Sigmoid colon (tissue), 4 donors: ENCODE results near the gene RIOK2.

Experiments
- CTCF ChIP-seq, 4 experiments: fragments of 450-650 bp in 3 of 4; fragments of 200-600 bp in 1 of 4; IDR thresholded peaks; one replicate each; pipeline ENCODE4 v1.5.1; 2016 to 2019; ENCODE audit warnings: antibody characterized with exemption in 4 of 4, mild to moderate bottlenecking in 3 of 4, moderate library complexity in 2 of 4
- EP300 ChIP-seq, 4 donors: sonication (generic); formaldehyde crosslinking; IDR thresholded peaks; one replicate each; pipeline ENCODE4 v1.6.1; 2017; ENCODE audit warnings: antibody characterized with exemption in 4 of 4
- POLR2A ChIP-seq, 2 donors: fragments of 450-650 bp; IDR thresholded peaks; one replicate each; pipeline ENCODE4 v1.6.1; 2016; ENCODE audit warnings: antibody characterized with exemption in 2 of 2, mild to moderate bottlenecking in 2 of 2, moderate library complexity in 2 of 2
- POLR2AphosphoS5 ChIP-seq, 4 donors: sonication (generic); formaldehyde crosslinking; IDR thresholded peaks; one replicate each; pipeline ENCODE4 v1.6.1; 2017; ENCODE audit warnings: antibody characterized with exemption in 4 of 4

DNA sequence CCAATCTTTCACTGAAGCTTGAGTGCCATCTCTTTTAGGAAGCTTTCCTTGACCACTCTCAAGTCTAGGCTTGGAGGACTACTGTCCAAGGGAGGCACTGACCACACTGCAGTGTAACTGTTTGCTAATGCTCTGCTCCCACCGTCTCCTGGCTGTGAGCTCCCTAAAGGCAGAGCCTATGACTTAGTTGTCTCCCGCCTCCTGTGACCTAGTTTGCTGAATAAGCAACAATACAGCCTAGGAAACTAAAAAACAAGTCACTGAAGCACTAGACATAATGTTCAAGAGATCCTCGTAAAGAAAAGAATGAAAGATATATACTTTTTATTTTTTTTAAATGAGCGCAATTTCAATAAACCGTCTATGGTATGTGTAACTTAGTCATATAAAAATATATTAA is 72.0 kb downstream of the RIOK2 start:
- TF ChIP-seq CTCF (IDR thresholded peaks at IDR 0.05) (no peak), POLR2A (IDR thresholded peaks at IDR 0.05) (no peak), EP300 (IDR thresholded peaks at IDR 0.05) (no peak), POLR2AphosphoS5 (IDR thresholded peaks at IDR 0.05) (no peak)
